HEK293 (cell line): ENCODE measurements around the gene AURKB.

Experiments used
- CTCF ChIA-PET: fragments of 350-600 bp; formaldehyde crosslinking; extraction: SDS; loops from one replicate; lab custom pipeline; 2021; ENCODE audit warnings: antibody characterized with exemption; lab: Yijun Ruan, JAX
- POLR2A ChIA-PET: fragments of 300-600 bp; formaldehyde crosslinking; extraction: SDS; loops from one replicate; lab custom pipeline; 2020; ENCODE audit warnings: antibody characterized with exemption, inconsistent platforms; lab: Yijun Ruan, JAX
- H3K27ac ChIP-seq: fragments of 200-500 bp; sonication (Bioruptor generic); 2 replicates; pipeline ENCODE4 v1.5.1; 2014; ENCODE audit warnings: low read depth, low read length, control low read depth, inconsistent platforms; ENCODE audit errors: extremely low read depth
- H3K36me3 ChIP-seq, 2 experiments: fragments of 200-500 bp in 1 of 2; sonication (Bioruptor generic) in 1 of 2; 1 replicate in 1 of 2; 2 replicates in 1 of 2; pipeline ENCODE4 v1.5.1; 2014 to 2017; ENCODE audit warnings: inconsistent platforms in 2 of 2, low read length in 2 of 2; ENCODE audit not compliant: control insufficient read depth in 2 of 2, insufficient read depth in 1 of 2
- H3K4me1 ChIP-seq: fragments of 200-500 bp; sonication (Bioruptor generic); 2 replicates; pipeline ENCODE4 v1.5.1; 2014; ENCODE audit warnings: mild to moderate bottlenecking, low read length, inconsistent platforms; ENCODE audit not compliant: control insufficient read depth, insufficient read depth
- H3K4me3 ChIP-seq: 2 replicates; pipeline ENCODE4 v1.5.1; 2011; ENCODE audit warnings: low read depth, mild to moderate bottlenecking, control low read depth, low read length, moderate library complexity
- H3K9me3 ChIP-seq: fragments of 200-500 bp; sonication (Bioruptor generic); 2 replicates; pipeline ENCODE4 v1.5.1; 2014; ENCODE audit warnings: low read depth, low read length, inconsistent platforms; ENCODE audit not compliant: control insufficient read depth, insufficient read depth
- BCL11B ChIP-seq: fragments of 450-650 bp; formaldehyde crosslinking; IDR thresholded peaks from 2 replicates; pipeline ENCODE4 v1.5.1; 2016; ENCODE audit warnings: low read depth, missing biosample characterization, missing genetic modification characterization
- CTCF ChIP-seq: fragments of 450-650 bp; formaldehyde crosslinking; IDR thresholded peaks from 2 replicates; pipeline ENCODE4 v1.5.1; 2016; ENCODE audit warnings: missing biosample characterization, missing genetic modification characterization
- GLI4 ChIP-seq: fragments of 450-650 bp; formaldehyde crosslinking; IDR thresholded peaks from 2 replicates; pipeline ENCODE4 v1.5.1; 2016; ENCODE audit warnings: missing biosample characterization, missing genetic modification characterization
- KLF10 ChIP-seq: fragments of 450-650 bp; IDR thresholded peaks from 2 replicates; pipeline ENCODE4 v1.5.1; 2018; ENCODE audit warnings: missing biosample characterization, mild to moderate bottlenecking, missing genetic modification characterization
- PRDM1 ChIP-seq: fragments of 450-650 bp; formaldehyde crosslinking; IDR thresholded peaks from 2 replicates; pipeline ENCODE4; 2016; ENCODE audit warnings: missing biosample characterization, missing genetic modification characterization
- REPIN1 ChIP-seq: fragments of 450-650 bp; formaldehyde crosslinking; IDR thresholded peaks from 2 replicates; pipeline ENCODE4 v1.5.1; 2017; ENCODE audit warnings: missing biosample characterization, missing genetic modification characterization, low read depth
- SCRT1 ChIP-seq: fragments of 450-650 bp; formaldehyde crosslinking; IDR thresholded peaks from 2 replicates; pipeline ENCODE4 v1.5.1; 2016; ENCODE audit warnings: missing biosample characterization, missing genetic modification characterization, borderline replicate concordance
- SP7 ChIP-seq: fragments of 450-650 bp; formaldehyde crosslinking; IDR thresholded peaks from 2 replicates; pipeline ENCODE4 v1.5.1; 2016; ENCODE audit warnings: missing biosample characterization, missing genetic modification characterization
- ZBTB20 ChIP-seq: fragments of 450-650 bp; formaldehyde crosslinking; IDR thresholded peaks from 2 replicates; pipeline ENCODE4 v1.5.1; 2016; ENCODE audit warnings: missing biosample characterization, missing genetic modification characterization
- ZFP41 ChIP-seq: fragments of 450-650 bp; formaldehyde crosslinking; IDR thresholded peaks from 2 replicates; pipeline ENCODE4 v1.5.1; 2016; ENCODE audit warnings: missing biosample characterization, missing genetic modification characterization, borderline replicate concordance
- ZNF132 ChIP-seq: fragments of 450-650 bp; formaldehyde crosslinking; IDR thresholded peaks from 2 replicates; pipeline ENCODE4 v1.5.1; 2017; ENCODE audit warnings: missing biosample characterization, missing genetic modification characterization, borderline replicate concordance
- ZNF169 ChIP-seq: fragments of 450-650 bp; formaldehyde crosslinking; IDR thresholded peaks from 2 replicates; pipeline ENCODE4 v1.5.1; 2016; ENCODE audit warnings: missing biosample characterization, missing genetic modification characterization
- ZNF184 ChIP-seq: fragments of 450-650 bp; IDR thresholded peaks from 2 replicates; pipeline ENCODE4 v1.5.1; 2018; ENCODE audit warnings: missing biosample characterization, mild to moderate bottlenecking, missing genetic modification characterization
- ZNF211 ChIP-seq: fragments of 450-650 bp; formaldehyde crosslinking; IDR thresholded peaks from 2 replicates; pipeline ENCODE4 v1.5.1; 2016; ENCODE audit warnings: low read depth, missing biosample characterization, missing genetic modification characterization
- ZNF24 ChIP-seq: fragments of 450-650 bp; formaldehyde crosslinking; IDR thresholded peaks from 2 replicates; pipeline ENCODE4 v1.5.1; 2016; ENCODE audit warnings: missing biosample characterization, missing genetic modification characterization
- ZNF266 ChIP-seq: fragments of 450-650 bp; formaldehyde crosslinking; IDR thresholded peaks from 2 replicates; pipeline ENCODE4 v1.5.1; 2016; ENCODE audit warnings: missing biosample characterization, missing genetic modification characterization, low read depth
- ZNF324 ChIP-seq: fragments of 450-650 bp; formaldehyde crosslinking; IDR thresholded peaks from 2 replicates; pipeline ENCODE4 v1.5.1; 2016; ENCODE audit warnings: missing biosample characterization, missing genetic modification characterization
- ZNF398 ChIP-seq: fragments of 450-650 bp; formaldehyde crosslinking; IDR thresholded peaks from 2 replicates; pipeline ENCODE4 v1.5.1; 2017; ENCODE audit warnings: missing biosample characterization, missing genetic modification characterization
- ZNF561 ChIP-seq: fragments of 450-650 bp; IDR thresholded peaks from 2 replicates; pipeline ENCODE4 v1.5.1; 2018; ENCODE audit warnings: missing biosample characterization, missing genetic modification characterization, borderline replicate concordance
- ZNF585B ChIP-seq: fragments of 450-650 bp; formaldehyde crosslinking; IDR thresholded peaks from 2 replicates; pipeline ENCODE4 v1.5.1; 2016; ENCODE audit warnings: missing biosample characterization, missing genetic modification characterization
- ZNF596 ChIP-seq: fragments of 450-650 bp; IDR thresholded peaks from 2 replicates; pipeline ENCODE4 v1.5.0; 2018; ENCODE audit warnings: missing biosample characterization, mild to moderate bottlenecking, missing genetic modification characterization, moderate library complexity
- ZNF624 ChIP-seq: fragments of 450-650 bp; formaldehyde crosslinking; IDR thresholded peaks from 2 replicates; pipeline ENCODE4 v1.5.1; 2017; ENCODE audit warnings: missing biosample characterization, missing genetic modification characterization
- ZNF629 ChIP-seq: fragments of 450-650 bp; formaldehyde crosslinking; IDR thresholded peaks from 2 replicates; pipeline ENCODE4 v1.5.1; 2017; ENCODE audit warnings: missing biosample characterization, missing genetic modification characterization
- ZNF791 ChIP-seq: fragments of 450-650 bp; formaldehyde crosslinking; IDR thresholded peaks from 2 replicates; pipeline ENCODE4 v1.5.1; 2016; ENCODE audit warnings: missing biosample characterization, missing genetic modification characterization
- ZNF792 ChIP-seq: fragments of 450-650 bp; formaldehyde crosslinking; IDR thresholded peaks from 2 replicates; pipeline ENCODE4 v1.5.1; 2016; ENCODE audit warnings: missing biosample characterization, missing genetic modification characterization
- TF ChIP-seq, protein P1 (sequence below): fragments of 450-650 bp; formaldehyde crosslinking; conservative IDR thresholded peaks from 2 replicates; pipeline ENCODE4 v1.5.1; 2016; ENCODE audit warnings: low read depth, missing biosample characterization, missing genetic modification characterization

AURKB gene

GRCh38 chr17:8237886-8238285 lies 27.5 kb upstream of the AURKB start (continued):
- TF ChIP-seq ZNF398 (tag by site-specific recombination): no peak
- TF ChIP-seq BCL11B (tag by site-specific recombination): no peak

- H3K4me3 ChIP-seq: no peak overlapping the region
- no peaks in the 10 kb centered on the region for H3K9me3 ChIP-seq
- H3K4me1 ChIP-seq: no peaks in the 10 kb centered on the region
- CTCF ChIA-PET: interaction anchor here (0.5 to 0.9 kb wide), 2 partner anchors 65 to 118 kb away, joined by 3 to 4 read pairs; partner anchors contain the start of gene ALOXE3
- TF ChIP-seq ZNF561 (tag by site-specific recombination) (no peak), REPIN1 (tag by site-specific recombination) (no peak), ZNF791 (tag by site-specific recombination) (no peak), ZNF624 (tag by site-specific recombination) (no peak), PRDM1 (tag by site-specific recombination) (no peak), ZNF596 (tag by site-specific recombination) (no peak), ZNF585B (no peak), ZNF324 (no peak), ZFP41 (tag by site-specific recombination) (no peak), ZNF169 (no peak), KLF10 (tag by site-specific recombination) (no peak), ZNF211 (no peak), ZNF792 (tag by site-specific recombination) (no peak), GLI4 (tag by site-specific recombination) (no peak), ZNF266 (tag by site-specific recombination) (no peak), CTCF (tag by site-specific recombination) (no peak)
- TF ChIP-seq, all 188 proteins: peak for 0
- POLR2A ChIA-PET: interaction anchor here (0.8 to 1.3 kb wide), 3 partner anchors 10 to 13 kb away, joined by 3 to 4 read pairs (median 3); partner anchors contain the start of gene PFAS
- Histone ChIP-seq H3K36me3 (peaks cover 48 to 76% of the 10 kb centered on the region in 2 experiments), H3K27ac (no peak overlapping the region)
Observed at GRCh38 chr17:8237175-8237574, 26.8 kb upstream of the AURKB start.

DNA sequence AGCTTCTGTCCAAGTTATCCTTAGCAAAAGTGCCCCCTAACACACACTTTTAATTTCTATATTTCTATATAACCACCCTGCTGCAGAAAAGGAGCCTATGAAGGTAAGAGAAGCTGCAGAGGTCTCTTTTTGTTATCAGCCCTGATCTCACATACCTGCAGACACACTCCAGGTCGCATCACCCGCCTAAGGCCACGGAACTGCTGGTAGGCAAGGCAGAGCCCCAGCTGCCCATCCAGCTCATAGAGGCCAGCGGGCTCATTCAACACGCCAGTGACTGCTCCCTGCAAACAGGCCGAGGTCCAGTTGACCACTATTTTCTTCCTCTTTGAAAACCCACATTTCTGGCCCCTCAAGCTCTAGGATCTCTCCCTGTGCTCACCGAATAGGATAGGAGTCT lies 25.3 kb upstream of the AURKB start:
- TF ChIP-seq SCRT1 (tag by site-specific recombination) (no peak), ZBTB20 (tag by site-specific recombination) (no peak), SP7 (tag by site-specific recombination) (no peak), ZNF132 (tag by site-specific recombination) (no peak), ZNF24 (tag by site-specific recombination) (no peak), ZNF629 (tag by site-specific recombination) (no peak), ZNF184 (tag by site-specific recombination) (no peak)
- TF ChIP-seq, protein P1, sequence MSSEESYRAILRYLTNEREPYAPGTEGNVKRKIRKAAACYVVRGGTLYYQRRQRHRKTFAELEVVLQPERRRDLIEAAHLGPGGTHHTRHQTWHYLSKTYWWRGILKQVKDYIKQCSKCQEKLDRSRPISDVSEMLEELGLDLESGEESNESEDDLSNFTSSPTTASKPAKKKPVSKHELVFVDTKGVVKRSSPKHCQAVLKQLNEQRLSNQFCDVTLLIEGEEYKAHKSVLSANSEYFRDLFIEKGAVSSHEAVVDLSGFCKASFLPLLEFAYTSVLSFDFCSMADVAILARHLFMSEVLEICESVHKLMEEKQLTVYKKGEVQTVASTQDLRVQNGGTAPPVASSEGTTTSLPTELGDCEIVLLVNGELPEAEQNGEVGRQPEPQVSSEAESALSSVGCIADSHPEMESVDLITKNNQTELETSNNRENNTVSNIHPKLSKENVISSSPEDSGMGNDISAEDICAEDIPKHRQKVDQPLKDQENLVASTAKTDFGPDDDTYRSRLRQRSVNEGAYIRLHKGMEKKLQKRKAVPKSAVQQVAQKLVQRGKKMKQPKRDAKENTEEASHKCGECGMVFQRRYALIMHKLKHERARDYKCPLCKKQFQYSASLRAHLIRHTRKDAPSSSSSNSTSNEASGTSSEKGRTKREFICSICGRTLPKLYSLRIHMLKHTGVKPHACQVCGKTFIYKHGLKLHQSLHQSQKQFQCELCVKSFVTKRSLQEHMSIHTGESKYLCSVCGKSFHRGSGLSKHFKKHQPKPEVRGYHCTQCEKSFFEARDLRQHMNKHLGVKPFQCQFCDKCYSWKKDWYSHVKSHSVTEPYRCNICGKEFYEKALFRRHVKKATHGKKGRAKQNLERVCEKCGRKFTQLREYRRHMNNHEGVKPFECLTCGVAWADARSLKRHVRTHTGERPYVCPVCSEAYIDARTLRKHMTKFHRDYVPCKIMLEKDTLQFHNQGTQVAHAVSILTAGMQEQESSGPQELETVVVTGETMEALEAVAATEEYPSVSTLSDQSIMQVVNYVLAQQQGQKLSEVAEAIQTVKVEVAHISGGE (tag by site-specific recombination): no peak
- POLR2A ChIA-PET: interaction anchor here (1.2 to 2.0 kb wide), 3 partner anchors 12 to 141 kb away, joined by 3 to 8 read pairs (median 6); partner anchors contain the start of genes CTC1 and KRABD2
- Histone ChIP-seq H3K4me1 (no peaks in the 10 kb centered on the region), H3K36me3 (peaks cover 42 to 86% of the 10 kb centered on the region in 2 experiments), H3K9me3 (no peaks in the 10 kb centered on the region), H3K4me3 (no peak overlapping the region), H3K27ac (no peak overlapping the region)
- CTCF ChIA-PET: interaction anchor here (0.9 to 1.0 kb wide), 2 partner anchors 48 to 65 kb away, joined by 3 to 4 read pairs; no protein-coding TSS in a partner anchor
